HG02571 (cell line): ENCODE measurements around the gene PTTG2.
"Not testable (repeated sequence)": the region's sequence is repeated elsewhere in the genome, so short reads cannot be mapped to it uniquely, and the experiment has no call there.

ENCODE experiments used
- ATAC-seq: cut with Tn5 transposase; IDR thresholded peaks from one replicate; pipeline ENCODE4 v1.9.1; 2021; ENCODE audit warnings: mild to moderate bottlenecking, moderate library complexity; ENCODE audit not compliant: unreplicated experiment

The PTTG2 gene

DNA sequence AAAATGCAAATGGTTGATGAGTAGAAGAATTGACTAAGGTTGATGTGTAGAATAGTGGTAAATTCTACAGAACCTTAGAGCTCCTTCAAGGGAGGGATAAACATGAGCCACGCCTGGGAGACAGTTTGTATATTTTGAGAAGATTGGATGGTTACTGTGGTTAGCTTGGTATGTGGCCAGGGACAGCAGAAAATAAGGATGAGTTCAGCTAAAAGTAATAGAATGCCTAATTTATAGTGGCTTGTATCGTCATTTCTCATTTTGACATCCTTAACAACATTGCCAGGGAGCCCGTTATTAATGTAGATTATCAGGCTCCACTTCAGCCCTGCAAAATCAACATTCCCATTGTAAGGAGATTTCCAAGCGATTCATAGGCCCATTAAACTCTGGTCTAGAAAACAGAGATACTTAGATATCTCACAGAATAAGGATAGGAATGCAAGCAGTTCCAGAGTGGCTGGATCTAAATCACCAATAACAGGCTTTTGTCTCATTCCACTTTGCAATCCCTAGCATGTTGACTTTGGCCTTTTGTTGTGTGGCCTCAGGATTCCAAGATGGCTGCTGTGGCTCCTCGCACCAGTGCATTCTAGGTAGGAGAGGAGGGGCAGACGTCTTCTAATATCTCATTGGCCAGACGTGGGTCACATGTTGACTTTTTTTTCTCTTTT, 6.4 kb upstream of the PTTG2 start:
- no peak for ATAC-seq

GRCh38 chr4:37956941-37957340, 3.3 kb upstream of the PTTG2 start:
- no peak for ATAC-seq

GRCh38 chr4:37958932-37959331, 1.3 kb upstream of the PTTG2 start:
- ATAC-seq: no peak

DNA sequence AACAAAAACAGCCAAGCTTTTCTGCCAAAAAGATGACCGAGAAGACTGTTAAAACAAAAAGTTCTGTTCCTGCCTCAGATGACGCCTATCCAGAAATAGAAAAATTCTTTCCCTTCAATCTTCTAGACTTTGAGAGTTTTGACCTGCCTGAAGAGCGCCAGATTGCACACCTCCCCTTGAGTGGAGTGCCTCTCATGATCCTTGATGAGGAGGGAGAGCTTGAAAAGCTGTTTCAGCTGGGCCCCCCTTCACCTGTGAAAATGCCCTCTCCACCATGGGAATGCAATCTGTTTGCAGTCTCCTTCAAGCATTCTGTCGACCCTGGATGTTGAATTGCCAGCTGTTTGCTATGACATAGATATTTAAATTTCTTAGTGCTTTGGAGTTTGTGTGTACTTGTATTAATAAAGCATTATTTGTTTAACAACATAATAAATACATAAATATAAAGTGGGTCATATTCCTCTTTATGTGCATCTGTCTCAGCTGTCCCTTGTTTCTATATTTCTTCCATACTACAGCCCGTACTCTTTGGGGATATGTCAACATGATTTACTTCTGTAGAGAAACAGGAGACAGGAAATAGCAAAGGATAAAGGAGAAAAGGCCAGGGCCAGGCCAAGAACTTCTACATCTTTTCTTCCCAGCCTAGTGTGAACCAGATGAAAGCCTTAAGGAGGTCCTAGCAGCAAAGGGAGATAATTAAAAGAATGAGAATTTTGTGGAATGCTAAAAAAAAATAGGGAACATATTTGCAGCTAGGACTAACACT, 667 bp downstream of the PTTG2 start:
- no peak for ATAC-seq

GRCh38 chr4:37964734-37965457, 4.7 kb downstream of the PTTG2 start:
- peak; percentile 63 for ATAC-seq

DNA sequence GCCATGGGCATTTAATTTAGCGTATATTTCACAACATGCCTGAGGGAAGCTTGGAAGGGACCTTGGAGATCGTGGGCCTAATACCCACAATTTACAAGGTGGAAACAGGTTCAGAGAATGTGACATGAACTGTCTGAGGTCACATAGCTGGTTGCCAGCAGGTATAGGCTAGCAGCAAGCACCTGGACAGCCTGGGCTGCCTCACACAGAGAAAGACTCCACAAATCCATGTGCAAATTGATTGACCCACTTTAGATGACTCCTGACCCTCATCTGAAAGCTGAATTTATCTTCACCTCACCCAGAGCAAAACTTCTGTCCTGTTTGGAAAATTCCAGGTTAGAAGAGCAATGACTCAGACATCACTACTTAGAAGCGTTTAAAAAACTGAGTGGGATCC, 5.8 kb downstream of the PTTG2 start:
- ATAC-seq: no peak

DNA sequence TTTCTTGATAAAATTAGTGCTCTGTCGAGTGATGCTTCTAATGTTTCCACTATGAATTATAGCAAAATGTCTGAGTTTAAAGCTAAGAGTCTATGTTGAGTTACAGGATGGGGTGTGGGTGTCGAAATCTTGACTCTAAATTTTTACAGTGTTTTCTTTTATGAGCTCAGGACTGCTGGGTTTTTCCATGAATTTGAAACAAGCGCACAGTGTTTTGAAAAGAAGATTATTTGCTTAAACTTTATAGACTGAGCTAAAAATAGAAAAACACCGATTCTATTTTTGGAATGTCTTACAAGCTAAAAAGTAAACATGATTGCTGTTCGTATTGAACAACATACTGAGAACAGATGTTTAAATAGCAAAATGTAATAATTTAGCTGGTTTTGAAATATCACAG, 7.5 kb downstream of the PTTG2 start:
- ATAC-seq: no peak

GRCh38 chr4:37968747-37969146, 8.5 kb downstream of the PTTG2 start:
- ATAC-seq: no peak

DNA sequence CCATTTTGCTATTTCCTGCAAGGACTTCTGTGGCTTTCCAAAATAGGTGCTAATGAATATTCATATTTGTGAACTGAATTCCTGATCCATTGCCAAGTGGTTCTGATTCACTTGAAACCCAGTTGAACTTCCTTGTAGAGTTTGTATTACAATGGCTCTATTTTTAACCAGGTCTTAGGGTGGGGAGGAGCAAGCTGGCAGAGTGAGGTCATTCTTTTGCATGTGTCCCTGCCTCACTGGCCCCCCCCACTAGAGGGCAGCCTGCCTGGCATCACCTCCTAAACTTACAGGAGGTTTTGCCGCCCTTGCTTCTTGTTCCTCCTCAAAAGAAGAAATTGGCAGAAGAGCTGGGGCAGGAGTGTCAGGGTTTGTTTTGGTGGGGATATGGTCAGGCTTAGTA, 10.5 kb downstream of the PTTG2 start:
- ATAC-seq: no peak

- ATAC-seq: no peak
These were observed 11.0 kb downstream of the PTTG2 start for GRCh38 chr4:37971202-37971601.

- ATAC-seq: no peak
These were observed 13.2 kb downstream of the PTTG2 start for GRCh38 chr4:37973441-37973840.

DNA sequence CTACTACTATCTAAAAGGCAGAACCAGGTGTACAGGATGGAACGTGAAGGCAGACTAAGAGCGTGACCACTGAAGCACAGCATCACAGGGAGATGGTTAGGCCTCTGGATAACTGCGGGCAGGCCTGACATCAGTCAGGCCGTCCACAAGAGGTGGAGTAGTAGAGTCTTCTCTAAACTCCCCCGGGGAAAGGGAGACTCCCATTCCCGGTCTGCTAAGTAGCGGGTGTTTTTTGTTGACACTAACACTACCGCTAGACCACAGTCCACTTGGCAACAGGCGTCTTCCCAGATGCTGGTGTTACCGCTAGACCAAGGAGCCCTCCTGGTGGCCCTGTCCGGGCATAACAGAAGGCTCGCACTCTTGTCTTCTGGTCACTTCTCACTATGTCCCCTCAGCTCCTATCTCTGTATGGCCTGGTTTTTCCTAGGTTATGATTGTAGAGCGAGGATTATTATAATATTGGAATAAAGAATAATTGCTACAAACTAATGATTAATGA, 15.2 kb downstream of the PTTG2 start:
- ATAC-seq: not testable (repeated sequence)

GRCh38 chr4:37976507-37976906, 16.3 kb downstream of the PTTG2 start:
- ATAC-seq: no peak

DNA sequence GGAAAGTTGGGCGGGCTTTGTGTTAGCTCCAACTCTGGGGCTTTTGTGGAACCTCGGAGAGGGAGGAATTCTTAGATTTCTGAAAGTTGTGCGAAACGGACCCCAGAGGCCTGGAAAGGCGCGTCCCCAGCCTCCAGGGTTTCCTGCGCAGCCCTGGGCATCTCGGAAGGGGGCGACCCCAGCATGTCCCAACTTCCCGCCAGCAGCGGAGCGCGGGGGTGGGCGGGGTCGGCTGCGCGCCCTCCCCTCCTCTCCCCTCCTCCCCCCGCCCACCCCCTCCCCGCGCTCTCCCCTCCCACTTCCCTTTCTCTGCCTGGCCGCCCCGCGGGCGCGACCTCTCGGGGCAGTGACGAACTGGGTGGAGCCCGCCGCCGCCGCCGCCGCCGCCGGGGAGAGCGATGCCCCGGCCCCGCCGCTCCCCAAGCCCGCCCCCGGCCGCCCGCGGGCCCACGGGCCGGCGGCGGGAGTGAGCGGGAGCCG, 16.8 kb downstream of the PTTG2 start:
- peak; percentile 75 for ATAC-seq

DNA sequence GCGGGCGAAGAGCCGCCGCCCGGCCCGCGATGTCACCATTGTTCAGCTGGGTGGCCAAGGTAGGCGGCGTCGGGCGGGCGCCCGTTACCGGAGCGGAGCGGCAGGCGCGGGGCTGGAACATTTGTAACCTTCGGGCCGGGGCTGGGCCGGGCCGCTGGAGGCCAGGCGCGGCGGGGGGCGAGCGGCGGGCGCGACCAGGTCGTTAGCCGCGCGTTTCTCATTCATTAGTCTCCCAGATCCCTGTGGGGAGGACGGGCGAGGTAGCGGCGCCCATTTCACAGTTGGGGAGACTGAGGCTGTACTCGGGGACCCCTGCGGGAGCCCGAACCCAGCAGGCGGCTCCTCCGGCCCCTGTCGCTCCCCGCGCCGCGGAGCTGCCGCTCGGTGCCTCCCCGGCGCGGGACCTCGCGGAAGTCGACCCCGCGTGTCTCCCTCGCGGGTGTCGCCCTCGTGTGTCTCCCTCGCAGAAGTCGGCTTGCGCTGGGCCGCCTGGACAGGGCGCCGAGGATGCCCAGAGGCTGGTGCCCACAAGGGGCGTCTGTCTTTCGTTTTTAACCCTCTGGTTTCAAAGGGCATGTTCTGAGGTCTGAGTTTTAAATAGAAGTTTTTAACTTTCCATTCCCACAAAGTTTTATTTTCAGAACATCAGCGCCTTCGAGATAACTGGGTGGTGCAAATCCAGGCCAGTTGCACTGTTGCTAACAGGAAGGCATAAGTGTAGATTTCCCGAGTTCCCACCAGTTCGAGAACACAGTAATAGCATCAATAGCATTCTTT, 17.5 kb downstream of the PTTG2 start:
- ATAC-seq: peak; percentile 64

GRCh38 chr4:37978248-37978924, 18.2 kb downstream of the PTTG2 start:
- peak; percentile 16 for ATAC-seq

DNA sequence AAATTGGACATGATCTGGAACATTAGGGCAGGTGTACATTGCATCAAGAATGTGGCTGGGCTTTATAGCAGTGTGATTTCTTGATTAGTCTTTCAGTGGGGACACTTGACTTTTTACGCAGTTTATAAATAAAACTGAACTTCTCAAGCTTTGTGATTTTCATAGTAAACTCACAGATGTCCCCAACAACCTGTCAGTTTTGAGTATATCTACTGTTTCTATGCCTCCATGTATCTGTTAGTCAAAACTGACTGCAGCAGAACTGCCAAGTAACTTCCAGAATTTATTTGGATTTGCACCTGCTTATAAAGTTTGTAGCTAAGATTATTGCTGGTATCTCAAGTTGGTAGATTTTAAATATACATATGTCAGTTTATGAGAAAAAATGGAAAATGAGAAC, 20.0 kb downstream of the PTTG2 start:
- no peak for ATAC-seq

DNA sequence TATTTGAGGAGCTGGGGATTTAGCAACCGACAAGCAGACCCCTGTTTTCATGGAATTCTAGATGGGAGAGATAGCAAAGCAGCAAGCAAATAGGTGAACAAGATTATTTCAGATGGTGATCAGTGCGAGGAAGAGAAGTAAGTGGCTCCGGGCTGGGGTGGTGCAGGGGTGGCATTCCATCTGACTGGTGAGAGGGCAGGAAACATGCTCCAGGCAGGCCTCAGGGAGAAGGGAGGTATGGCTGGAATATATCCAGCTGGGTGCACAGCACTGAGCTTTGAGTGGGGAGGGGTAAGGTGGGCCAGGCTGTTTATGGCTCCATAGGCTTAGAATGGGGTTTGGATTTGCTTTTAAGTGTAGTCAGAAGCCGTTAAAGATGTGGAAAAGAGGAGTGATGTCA, 21.2 kb downstream of the PTTG2 start:
- no peak for ATAC-seq

DNA sequence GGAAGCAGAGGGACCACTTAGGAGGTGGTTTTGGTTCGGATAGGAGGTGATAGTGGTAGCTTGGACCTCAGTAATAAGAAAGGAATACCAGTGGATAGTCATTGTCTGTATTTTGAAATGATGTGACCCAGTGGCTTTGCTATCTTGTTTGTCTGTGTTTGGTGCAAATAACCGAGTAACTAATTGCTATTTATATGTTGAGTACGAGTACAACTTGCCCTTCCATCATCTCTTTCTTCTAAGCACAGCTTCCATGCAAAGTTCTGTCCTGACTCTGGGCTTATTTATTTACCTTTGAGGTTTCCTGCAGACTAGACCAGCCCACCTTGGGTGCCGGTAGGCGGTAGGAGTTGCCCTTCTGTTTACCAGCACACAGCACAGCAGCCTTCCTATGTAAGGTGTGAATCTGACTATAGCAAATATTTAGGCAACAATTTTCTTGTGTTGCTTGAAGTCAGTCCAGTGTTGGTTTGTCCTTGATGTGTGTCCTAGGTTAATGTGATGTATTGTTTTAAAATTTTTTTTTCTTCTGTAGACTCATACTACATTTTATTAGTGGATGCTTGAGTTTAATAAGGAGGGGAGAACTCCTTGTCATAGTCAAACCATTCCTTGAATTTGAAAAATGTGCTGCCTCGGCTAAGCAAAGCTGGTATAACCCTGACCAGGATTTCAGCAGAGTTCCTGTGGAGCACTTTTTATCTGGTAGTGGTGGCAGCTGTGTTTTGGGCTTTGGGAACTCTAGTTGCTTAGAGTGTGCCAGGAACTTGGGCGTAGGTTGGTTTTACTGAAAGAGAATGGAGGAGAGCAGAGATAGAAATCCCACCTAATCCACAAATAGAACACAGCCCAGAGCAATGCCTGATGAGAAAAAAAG, 21.9 kb downstream of the PTTG2 start:
- no peak for ATAC-seq
